Right forelimb (tissue), 1 donor: ENCODE data around the gene RAB11FIP3.

ENCODE experiments used
- DNase-seq: peaks from one replicate; pipeline ENCODE4 v3.0.0-alpha.2; 2018

RAB11FIP3 gene

DNA sequence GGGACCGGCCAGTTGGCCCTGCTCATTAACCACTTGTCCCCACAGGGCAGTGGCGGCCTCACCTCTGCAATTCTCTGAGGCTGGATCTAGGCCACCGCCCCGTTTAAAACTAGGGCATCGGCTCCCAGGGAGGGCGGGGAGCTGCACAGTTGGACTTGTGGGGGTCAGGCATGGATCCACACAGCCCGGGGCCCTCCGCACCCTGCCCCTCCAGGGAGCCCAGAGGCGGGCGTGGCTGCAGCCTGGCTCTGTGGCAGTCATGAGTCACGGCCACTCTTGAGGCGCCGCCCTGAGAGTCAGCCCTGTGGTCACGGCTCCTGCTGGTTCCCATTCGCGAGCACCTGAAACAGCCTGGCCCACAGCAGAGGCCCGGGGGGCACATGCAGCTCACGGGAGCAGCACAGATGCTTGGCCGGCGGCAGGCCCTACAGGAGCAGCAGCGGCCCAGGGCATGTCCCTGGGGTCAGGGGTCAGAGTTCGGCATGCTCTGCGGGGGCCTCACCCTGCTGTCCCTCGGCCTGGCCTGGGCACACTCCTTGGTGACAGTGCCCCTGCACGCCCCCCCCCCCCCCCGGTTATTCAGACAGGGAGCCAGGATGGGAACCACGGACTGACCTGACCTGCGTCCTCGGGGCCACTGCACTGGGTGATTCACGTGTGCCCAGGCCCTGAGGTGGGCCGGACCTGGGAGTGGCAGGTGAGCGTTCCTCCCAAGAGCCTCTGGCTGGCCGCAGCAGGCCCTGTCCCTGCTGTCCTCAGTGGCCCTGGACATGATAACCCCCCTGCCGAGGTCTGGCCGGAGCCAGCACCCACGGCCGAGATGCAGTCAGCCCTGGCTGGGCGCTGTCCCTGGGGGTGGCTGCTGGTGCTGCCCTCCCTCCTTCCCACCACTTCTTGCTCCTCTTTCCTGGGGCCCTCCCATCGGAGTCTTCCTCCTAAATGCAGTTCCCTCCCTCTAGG is 110.3 kb downstream of the RAB11FIP3 start:
- no peak for DNase-seq

DNA sequence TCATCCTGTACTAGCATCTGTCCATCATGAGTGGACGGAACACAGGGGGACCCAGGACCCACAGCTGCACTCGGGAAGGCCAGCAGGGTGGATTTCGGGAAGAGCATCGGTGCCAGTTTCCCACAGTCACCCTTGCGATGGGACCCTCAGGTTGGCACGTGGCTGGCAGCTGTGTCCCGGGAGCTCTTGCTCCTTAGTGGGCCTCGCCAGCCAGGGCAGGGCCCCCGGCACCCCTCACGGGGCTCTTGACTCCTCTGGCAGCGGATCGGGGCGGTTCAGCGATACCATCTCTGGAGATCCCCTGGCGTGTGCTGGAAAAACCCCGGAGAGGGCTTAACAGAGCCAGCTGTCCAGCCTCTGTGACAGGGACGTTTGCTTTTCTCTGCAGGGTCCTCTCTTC is 111.3 kb downstream of the RAB11FIP3 start:
- DNase-seq, result no peak

DNA sequence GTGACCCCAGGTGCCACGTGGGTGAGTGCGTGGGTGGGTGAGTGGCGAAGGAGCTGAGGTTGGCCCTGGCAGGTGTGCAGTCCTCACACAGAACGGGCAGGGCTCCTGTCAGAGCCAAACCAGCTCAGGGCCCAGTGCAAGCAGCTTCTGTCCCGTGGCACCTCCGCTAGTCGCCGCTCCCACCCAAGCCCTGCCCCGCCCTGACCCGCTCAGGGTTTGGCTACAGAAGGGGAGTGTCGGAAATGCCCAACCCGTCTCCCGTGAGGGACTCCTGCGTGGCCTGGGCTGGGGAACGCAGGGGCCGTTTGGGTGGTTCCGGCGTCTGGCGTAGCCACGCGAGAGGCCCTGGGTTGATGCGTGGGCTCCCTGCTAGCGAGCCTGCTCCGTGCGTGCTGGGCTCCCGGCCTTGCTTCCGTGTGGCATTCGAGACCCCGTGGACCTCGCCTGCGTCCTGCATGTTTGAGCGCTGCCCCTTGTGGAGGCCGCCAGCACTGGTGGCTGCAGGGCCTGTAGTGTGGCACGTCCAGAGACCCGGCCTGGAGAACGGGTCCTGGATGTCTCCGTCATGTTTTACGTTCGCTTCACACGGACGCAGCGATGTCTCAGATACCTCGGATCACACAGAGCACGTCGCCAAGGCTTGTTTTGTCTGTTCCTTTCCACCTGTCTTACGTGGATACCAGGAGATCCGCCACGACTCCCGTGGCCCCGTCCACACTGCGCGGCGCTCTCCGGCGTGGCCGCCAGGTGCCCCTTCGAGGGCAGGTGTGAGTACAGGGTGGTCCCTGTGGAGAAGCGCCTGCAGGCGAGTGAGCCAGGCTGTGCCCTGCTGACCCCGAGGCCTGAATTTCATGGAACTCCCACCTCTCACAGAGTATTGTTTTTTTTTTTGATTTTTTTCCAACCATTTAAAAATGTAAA is 112.2 kb downstream of the RAB11FIP3 start:
- DNase-seq, result no peak

DNA sequence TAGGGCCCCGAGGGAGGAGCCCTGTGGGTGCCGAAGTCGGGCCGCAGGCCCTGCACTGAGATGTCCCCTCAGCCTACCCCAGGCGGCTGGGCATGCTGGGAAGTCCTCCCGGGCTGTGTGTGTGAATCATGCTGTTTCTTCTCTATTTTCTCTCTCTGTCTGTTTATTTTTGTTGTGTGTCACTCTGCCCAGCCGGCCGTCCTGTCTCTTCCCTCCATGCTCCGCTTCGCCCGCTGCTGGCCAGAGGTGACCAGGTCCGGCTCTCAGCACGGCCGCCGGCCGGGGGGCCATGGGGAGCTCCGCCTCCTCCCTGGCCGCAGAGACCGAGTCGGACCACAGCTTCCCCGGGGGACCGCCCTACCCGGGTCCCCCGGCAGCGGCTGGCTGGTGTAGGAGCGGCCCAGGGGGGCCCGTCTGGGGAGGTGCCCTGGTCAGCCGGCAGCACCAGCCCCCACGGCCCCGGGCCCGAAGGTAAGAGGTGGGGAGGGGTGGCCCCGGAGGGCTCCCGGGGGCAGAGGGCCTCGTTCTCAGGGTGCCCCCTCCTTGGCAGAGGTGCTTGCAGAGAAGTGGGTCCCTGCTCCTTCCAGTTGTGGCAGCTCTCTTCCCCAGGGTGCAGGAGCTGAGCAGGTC is 114.6 kb downstream of the RAB11FIP3 start:
- DNase-seq, result no peak

DNA sequence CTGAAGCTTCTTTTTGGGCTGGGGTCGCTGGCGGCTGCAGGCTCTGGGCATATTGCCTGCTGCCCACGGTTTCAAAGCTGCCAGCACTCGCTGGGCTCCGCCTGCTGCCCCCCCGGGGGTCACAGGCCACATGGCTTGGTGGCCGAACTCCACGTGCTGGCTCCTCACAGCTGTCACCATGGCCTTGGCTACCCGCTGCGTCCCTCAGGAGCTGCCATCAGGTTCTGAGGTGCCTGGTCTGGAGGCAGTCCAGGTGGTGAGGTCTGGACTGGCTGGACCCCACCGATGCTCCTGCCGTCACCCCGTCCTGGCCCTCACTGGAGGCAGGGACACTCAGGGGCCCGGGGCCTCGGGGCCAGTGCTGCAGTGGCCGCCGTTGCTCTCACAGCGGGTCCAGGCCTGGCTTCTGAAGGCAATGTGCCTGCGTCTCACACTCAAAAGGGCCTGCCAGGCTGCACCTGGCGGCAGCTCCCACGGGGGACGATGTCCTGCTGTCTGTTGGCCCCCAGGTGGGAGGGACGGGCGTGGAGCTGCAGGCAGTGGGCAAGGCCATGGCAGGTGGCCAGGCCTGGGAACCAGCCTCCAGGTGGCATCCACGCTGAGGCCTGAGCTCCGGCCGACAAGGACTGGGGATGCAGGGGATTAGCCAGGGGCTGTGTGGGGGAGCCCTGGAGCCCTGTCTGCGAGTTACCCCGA is 115.3 kb downstream of the RAB11FIP3 start:
- DNase-seq, result no peak

DNA sequence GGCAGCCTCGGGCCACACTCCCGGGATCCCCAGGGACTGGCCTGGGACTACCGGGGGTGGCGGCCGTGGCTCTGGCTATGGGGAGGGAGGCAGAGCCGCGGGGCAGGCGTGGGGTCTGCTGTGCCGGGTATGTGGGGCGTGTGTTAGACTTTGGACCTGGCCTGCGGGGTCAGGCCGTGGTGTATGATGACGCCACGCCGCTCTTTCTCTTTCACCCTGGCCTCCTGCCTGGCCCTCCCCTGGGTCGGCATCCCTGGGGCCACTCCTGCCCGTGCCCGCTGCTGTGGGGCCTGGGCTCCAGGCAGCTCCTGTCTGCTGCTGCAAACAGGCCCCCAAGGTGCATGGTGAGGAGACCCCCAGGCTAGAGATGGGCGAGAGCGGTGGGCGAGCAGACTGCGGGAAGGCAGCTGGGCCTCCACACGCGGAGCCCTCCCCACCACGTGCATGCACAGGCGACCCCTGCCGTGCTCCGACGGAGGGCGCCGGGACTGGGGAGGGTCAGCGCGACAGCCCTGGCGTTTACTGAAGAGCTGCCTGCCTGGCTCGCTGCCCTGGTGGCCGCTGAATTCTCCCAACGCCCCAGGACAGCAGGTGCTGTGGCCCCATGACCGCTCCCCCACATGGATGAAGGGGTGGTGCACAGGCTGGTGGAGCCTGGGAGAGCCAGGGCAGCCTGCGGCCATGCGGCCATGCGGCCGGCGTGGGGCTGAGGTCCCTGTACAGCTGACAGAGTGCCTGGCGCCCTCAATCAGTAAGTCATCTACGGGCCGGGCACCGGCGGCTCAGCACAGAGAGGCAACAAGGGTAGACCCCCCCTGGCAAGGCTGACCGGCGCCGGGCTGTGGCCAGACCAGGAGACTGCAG is 118.1 kb downstream of the RAB11FIP3 start:
- no peak for DNase-seq

DNA sequence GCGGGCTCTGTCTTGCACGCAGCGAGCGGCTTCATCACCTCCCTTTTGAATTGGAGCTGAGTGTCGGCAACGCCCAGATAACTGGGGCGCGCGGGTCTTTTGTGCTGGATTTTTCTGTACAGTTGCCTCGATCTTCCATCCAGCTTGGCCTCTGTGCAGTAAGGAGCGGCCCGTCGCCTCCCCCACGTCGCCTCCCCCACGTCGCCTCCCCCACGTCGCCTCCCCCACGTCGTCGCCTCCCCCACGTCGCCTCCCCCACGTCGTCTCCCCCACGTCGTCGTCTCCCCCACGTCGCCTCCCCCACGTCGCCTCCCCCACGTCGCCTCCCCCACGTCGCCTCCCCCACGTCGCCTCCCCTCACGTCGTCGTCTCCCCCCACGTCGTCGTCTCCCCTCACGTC is 119.1 kb downstream of the RAB11FIP3 start:
- DNase-seq, result no peak

DNA sequence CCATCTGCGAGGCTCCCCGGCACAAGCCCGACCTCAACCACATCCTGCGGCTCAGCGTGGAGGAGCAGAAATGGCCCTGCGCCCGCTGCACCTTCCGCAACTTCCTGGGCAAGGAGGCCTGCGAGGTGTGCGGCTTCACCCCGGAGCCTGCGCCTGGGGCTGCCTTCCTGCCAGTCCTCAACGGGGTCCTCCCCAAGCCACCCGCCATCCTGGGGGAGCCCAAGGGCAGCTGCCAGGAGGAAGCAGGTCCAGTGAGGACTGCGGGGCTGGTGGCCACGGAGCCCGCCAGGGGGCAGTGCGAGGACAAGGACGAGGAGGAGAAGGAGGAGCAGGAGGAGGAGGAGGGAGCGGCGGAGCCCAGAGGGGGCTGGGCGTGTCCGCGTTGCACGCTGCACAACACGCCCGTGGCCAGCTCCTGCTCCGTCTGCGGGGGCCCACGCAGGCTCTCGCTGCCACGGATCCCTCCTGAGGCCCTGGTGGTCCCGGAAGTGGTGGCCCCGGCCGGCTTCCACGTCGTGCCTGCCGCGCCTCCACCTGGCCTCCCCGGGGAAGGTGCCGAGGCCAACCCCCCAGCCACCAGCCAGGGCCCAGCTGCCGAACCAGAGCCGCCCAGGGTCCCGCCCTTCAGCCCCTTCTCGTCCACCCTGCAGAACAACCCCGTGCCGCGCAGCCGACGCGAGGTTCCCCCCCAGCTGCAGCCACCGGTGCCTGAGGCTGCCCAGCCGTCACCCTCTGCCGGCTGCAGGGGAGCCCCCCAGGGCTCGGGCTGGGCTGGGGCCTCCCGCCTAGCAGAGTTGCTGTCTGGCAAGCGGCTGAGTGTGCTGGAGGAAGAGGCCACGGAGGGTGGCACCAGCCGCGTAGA is 121.7 kb downstream of the RAB11FIP3 start:
- no peak for DNase-seq

DNA sequence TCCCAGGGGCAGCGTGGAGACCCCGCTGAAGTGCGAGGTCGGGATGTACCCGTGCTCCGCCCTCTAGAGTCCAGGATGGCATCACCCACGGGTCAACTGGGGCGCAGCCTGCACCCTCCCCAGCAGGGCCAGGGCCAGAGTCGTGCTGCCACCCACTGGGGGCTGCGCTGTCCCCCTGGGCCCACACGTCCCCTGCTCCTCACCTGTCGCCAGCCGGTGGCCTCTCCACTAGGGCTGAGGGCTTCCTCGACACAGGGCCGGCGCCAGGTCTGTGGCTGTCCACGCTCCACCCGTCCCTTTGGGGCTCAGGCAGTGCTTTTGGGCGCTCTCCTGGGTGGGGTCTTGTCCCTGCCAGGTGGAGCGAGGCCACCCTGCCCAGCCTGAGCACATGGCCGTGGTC is 123.1 kb downstream of the RAB11FIP3 start:
- DNase-seq, result no peak

- DNase-seq, result no peak
These were observed 124.3 kb downstream of the RAB11FIP3 start for GRCh38 chr16:549544-550263.

GRCh38 chr16:551210-551609 is 125.8 kb downstream of the RAB11FIP3 start:
- DNase-seq, result no peak

GRCh38 chr16:552171-552570 is 126.7 kb downstream of the RAB11FIP3 start:
- DNase-seq, result no peak

DNA sequence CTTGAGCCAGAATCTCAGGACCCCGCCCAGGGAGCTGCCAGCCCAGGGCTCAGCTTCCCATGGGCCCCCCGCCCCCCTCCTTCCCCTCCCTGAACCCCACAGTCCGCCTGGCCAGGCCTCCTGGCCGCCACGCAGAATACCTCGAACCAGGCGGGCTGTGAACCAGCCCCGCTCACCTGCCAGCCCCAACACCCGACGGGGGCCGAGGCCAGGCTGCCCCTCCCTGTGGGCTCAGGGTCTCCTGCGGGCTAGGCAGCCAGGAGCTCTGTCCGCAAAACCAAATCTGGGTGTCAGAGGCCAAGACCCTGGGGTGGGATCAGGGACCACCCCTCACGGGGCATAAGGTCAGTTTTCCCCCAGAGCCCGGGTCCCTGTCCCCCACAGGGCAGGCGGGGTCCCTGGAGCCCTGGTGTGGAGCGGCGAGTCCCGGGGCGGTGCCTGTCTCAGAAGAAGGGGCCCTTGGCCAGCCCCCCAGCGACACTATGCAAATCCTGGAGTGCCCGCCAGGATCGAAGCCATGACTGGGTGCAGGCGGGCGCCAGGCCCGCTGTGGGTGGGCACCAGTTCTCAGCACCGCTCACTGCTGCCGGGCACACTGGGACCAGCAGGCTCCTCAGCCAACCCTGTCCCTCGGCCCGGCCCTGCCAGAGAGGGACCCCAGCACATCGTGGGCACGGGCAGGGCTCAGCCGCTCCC is 128.3 kb downstream of the RAB11FIP3 start:
- DNase-seq, result no peak

GRCh38 chr16:554297-554621 is 128.8 kb downstream of the RAB11FIP3 start:
- DNase-seq, result no peak

DNA sequence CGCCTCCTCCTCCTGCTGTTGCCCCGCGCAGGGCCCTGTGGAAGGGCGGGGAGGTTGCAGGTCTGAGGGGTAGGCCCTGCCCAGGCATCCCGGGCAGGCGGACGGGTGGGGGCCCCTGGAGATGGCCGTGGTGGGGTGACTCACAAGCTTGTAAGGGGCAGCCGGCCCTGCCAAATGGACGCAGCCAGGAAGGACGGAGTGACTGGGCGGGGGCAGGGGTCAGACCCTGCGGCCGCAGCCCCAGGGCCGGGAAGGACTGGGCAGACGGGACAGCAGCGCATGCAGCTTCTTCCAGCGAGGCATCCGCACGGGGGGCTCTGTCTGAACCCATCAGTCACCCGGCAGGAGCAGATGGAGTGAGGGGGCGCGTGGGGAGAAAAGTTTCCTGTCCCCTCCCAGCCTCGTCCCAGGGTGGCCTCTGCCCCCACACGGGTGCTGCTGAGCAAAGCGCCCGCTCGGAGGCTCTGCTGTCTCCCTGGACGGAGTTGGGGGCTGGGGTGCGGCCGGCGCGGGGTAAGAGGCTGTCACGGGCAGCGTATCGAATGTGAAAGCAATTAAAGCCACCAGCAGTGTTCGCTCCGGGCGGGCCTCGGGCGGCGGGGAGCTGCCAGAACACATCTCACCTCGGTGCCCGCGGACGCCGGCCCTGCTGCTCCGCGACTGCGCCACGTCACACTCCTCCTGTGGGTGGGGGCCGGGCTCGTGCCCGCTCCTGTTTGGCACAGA is 129.4 kb downstream of the RAB11FIP3 start:
- DNase-seq, result no peak

GRCh38 chr16:555528-556473 is 130.4 kb downstream of the RAB11FIP3 start:
- DNase-seq, result no peak

GRCh38 chr16:556474-557173 is 131.2 kb downstream of the RAB11FIP3 start:
- no peak for DNase-seq
